ENCODE results near the gene USP11. TPM values are rescaled to one million over a fixed set of nuclear protein-coding genes. Genes with fewer than 3 reads are reported as not detected.
A peak's percentile ranks its signal among the peaks of the same experiment; 100 is the strongest.

Gene USP11
- total RNA-seq, 2 donors from 2014 or later: 50.8 to 68.6 TPM

DNA sequence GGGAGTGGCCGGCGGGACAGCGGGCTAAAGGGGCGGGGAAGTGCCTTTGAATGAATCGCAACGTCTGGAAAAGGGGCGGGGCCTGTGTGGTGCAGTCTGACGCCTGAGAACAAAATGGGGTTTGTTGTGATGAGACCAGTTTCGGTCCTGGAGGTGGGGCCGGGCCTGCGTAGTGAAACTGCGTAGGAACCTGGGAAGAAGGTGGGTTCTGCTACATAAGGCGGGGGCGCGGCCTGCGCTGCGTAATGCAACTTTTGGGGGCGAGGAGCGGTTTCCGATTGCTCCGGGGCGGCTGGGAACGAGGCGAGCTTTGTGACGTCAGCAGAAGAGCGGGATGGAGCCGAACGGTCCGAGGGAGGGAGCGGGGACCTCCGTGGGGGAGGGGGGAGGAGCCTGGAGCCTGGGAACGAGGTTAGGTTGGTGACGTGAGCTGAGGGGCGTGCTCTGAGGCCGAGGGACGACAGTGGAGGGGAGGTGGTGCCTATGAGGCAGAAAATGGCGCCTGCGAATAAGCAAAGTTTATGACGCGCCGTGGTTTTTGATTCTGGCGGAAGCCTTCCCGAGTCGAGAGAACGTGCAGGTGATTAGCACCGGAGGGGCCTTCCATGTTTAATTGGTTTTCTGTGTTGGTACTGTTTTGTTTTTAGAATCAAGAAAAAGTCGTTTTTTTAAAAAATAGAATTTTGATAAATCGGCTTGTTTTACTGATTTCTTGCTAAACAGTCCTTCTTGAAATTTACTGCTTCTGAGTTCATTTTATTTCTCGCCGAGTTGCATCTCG lies 714 bp downstream of the USP11 start:
- Histone ChIP-seq H3K36me3 (peaks cover 4% of the 10 kb centered on the region), H3K27ac (peak overlapping the region; percentile 93 to 98), H3K4me3 (peak overlapping the region; percentile 80), H3K9me3 (no peaks in the 10 kb centered on the region), H3K4me1 (ENCODE audit: control insufficient read depth in 1 of 2, low read depth in 2 of 2) (peaks cover 0 to 13% of the 10 kb centered on the region in 2 donors), H3K27me3 (replicated peaks; ENCODE audit: insufficient read depth) (no peaks in the 10 kb centered on the region)
- DNase-seq (ENCODE audit: low spot score): peak; percentile 90
- peak; percentile 94 for ATAC-seq (ENCODE audit: insufficient number of reproducible peaks, low FRiP score, low read depth)
- TF ChIP-seq, protein P1, sequence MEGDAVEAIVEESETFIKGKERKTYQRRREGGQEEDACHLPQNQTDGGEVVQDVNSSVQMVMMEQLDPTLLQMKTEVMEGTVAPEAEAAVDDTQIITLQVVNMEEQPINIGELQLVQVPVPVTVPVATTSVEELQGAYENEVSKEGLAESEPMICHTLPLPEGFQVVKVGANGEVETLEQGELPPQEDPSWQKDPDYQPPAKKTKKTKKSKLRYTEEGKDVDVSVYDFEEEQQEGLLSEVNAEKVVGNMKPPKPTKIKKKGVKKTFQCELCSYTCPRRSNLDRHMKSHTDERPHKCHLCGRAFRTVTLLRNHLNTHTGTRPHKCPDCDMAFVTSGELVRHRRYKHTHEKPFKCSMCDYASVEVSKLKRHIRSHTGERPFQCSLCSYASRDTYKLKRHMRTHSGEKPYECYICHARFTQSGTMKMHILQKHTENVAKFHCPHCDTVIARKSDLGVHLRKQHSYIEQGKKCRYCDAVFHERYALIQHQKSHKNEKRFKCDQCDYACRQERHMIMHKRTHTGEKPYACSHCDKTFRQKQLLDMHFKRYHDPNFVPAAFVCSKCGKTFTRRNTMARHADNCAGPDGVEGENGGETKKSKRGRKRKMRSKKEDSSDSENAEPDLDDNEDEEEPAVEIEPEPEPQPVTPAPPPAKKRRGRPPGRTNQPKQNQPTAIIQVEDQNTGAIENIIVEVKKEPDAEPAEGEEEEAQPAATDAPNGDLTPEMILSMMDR (IDR thresholded peaks at IDR 0.05): no peak

DNA sequence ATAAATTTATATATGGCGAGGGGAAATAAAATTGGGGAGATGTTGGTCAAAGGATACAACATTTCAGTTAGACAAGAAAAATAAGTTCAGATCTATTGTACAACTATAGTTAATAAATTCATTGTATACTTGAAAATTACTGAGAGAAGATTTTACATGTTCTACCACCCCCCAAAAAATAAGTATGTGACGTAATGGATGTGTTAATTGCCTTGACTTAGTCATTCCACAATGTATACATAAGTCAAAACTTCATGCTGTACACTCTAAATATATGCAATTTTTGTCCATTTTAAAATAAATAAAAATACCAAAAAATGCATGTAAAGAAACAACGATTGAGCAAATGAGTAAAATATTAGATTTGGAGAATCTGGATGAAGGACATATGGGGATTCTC lies 1.8 kb downstream of the USP11 start:
- no peak for ATAC-seq (ENCODE audit: insufficient number of reproducible peaks, low FRiP score, low read depth)

DNA sequence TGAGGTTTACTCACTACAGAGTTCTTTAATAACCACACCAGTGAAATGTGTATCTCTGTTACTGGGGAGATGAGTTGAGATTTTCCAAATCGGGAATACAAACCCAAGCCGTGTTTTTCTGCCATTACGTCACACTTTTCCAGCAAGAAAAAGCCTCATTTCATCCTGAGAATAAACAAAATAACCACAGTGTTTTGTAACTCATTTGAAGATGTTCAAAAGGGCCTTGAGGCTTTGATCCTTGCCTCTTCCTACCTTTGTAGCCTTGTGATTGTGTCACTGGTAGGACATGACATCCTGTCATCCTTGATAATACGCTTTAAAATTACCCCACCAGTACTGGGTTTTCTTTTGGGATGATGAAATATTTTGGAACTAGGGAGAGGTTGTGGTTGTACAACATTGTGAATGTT lies 2.9 kb downstream of the USP11 start:
- no peak for DNase-seq (ENCODE audit: low spot score)
- Histone ChIP-seq H3K4me3 (no peak overlapping the region), H3K9me3 (no peaks in the 10 kb centered on the region), H3K36me3 (no peaks in the 10 kb centered on the region), H3K27ac (peak overlapping the region in 1 of 2 donors; percentile 27), H3K4me1 (ENCODE audit: control insufficient read depth in 1 of 2, low read depth in 2 of 2) (peaks cover 0 to 13% of the 10 kb centered on the region in 2 donors), H3K27me3 (replicated peaks; ENCODE audit: insufficient read depth) (no peaks in the 10 kb centered on the region)
- TF ChIP-seq, protein P1 (IDR thresholded peaks at IDR 0.05): no peak
- no peak for ATAC-seq (ENCODE audit: insufficient number of reproducible peaks, low FRiP score, low read depth)

More for the DNA sequence above, 1.8 kb downstream of the USP11 start:
- H3K36me3 ChIP-seq: no peaks in the 10 kb centered on the region
- no peaks in the 10 kb centered on the region for H3K27me3 ChIP-seq (replicated peaks; ENCODE audit: insufficient read depth)
- no peak overlapping the region for H3K27ac ChIP-seq
- TF ChIP-seq, protein P1 (IDR thresholded peaks at IDR 0.05): no peak
- H3K4me1 ChIP-seq (ENCODE audit: control insufficient read depth in 1 of 2, low read depth in 2 of 2): peaks cover 0 to 13% of the 10 kb centered on the region in 2 donors
- no peak for DNase-seq (ENCODE audit: low spot score)
- H3K9me3 ChIP-seq: no peaks in the 10 kb centered on the region
- H3K4me3 ChIP-seq: peak overlapping the region; percentile 80

DNA sequence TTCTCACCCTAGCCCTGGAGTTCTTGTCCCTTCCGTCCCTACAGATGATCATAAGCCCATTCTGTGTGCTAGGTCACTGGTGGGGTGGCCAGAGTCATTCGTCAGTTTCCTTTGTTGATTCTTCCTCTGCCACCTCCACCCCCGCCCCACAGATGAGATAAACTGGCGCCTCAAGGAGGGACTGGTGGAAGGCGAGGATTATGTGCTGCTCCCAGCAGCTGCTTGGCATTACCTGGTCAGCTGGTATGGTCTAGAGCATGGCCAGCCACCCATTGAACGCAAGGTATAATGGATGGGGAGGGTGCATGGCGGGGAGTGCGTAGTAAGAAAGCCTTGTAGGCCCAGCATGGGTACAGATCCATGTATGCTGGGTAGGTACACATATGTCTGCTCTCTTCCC lies 6.4 kb downstream of the USP11 start:
- TF ChIP-seq, protein P1 (IDR thresholded peaks at IDR 0.05): no peak
- DNase-seq (ENCODE audit: low spot score): no peak
- Histone ChIP-seq H3K27ac (no peak overlapping the region), H3K4me1 (ENCODE audit: control insufficient read depth in 1 of 2, low read depth in 2 of 2) (peaks cover 0 to 8% of the 10 kb centered on the region in 2 donors), H3K36me3 (peaks cover 15% of the 10 kb centered on the region), H3K9me3 (no peaks in the 10 kb centered on the region), H3K4me3 (no peak overlapping the region), H3K27me3 (replicated peaks; ENCODE audit: insufficient read depth) (no peaks in the 10 kb centered on the region)
- no peak for ATAC-seq (ENCODE audit: insufficient number of reproducible peaks, low FRiP score, low read depth)

DNA sequence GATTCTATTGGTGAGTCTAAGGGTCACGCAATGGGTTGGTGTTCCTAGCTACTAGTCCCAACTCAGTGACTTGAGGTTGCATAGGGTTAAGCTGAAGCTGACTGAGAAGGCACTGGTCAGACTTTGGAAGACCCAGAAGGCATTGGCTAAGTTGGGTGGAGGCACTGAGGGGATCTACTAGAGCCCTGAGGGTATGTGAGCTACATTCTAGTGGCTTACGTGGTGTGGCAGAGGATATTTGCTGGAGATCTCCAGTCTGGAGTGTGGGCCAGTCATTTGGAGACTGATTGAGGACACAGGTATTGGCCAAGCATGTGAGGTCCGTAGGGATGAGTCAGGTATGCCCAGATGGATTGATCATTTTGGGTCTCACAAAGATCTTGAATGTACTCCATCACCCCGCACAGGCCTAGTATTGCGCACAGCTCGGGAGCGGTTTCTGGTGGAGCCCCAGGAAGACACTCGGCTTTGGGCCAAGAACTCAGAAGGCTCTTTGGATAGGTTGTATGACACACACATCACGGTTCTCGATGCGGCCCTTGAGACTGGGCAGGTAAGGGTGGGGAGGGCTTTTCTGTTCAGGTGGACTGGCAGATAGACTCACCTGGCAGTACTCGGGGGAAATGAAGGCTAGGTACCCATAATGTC lies 7.2 kb downstream of the USP11 start:
- no peak for DNase-seq (ENCODE audit: low spot score)
- H3K4me1 ChIP-seq (ENCODE audit: control insufficient read depth in 1 of 2, low read depth in 2 of 2): peaks cover 0 to 8% of the 10 kb centered on the region in 2 donors
- TF ChIP-seq, protein P1 (IDR thresholded peaks at IDR 0.05): no peak
- no peak for ATAC-seq (ENCODE audit: insufficient number of reproducible peaks, low FRiP score, low read depth)
- H3K27ac ChIP-seq: no peak overlapping the region
- no peaks in the 10 kb centered on the region for H3K9me3 ChIP-seq
- peaks cover 20% of the 10 kb centered on the region for H3K36me3 ChIP-seq
- no peaks in the 10 kb centered on the region for H3K27me3 ChIP-seq (replicated peaks; ENCODE audit: insufficient read depth)
- H3K4me3 ChIP-seq: no peak overlapping the region

All from thoracic aorta (tissue), 2 donors.